Parathyroid adenoma (tissue), 2 donors: ENCODE measurements around the gene TTC28.

Experiments
- H2AFZ ChIP-seq: fragments of 300-600 bp; sonication (generic); one replicate; pipeline ENCODE4 v1.7.0; 2017; ENCODE audit warnings: antibody characterized with exemption, mild to moderate bottlenecking
- H3K27ac ChIP-seq: fragments of 300-600 bp; sonication (generic); one replicate; pipeline ENCODE4 v1.7.0; 2017
- H3K27me3 ChIP-seq: fragments of 300-600 bp; sonication (generic); one replicate; pipeline ENCODE4 v1.7.0; 2017; ENCODE audit warnings: low read length; ENCODE audit not compliant: control insufficient read depth, insufficient read depth
- H3K36me3 ChIP-seq: fragments of 300-600 bp; sonication (generic); one replicate; pipeline ENCODE4 v1.7.0; 2017; ENCODE audit warnings: low read length; ENCODE audit not compliant: control insufficient read depth, insufficient read depth
- H3K4me1 ChIP-seq: fragments of 300-600 bp; sonication (generic); one replicate; pipeline ENCODE4 v1.7.0; 2017; ENCODE audit warnings: control low read depth
- H3K4me2 ChIP-seq: fragments of 300-600 bp; sonication (generic); one replicate; pipeline ENCODE4 v1.7.0; 2017; ENCODE audit warnings: low read length
- H3K4me3 ChIP-seq: fragments of 300-600 bp; sonication (generic); one replicate; pipeline ENCODE4 v1.7.0; 2017; ENCODE audit warnings: low read depth, low read length
- H3K79me2 ChIP-seq: fragments of 300-600 bp; sonication (generic); one replicate; pipeline ENCODE4 v1.7.0; 2017; ENCODE audit warnings: control low read depth
- H3K9ac ChIP-seq: fragments of 300-600 bp; sonication (generic); one replicate; pipeline ENCODE4 v1.7.0; 2017; ENCODE audit warnings: mild to moderate bottlenecking
- H3K9me3 ChIP-seq: fragments of 300-600 bp; sonication (generic); one replicate; pipeline ENCODE4 v1.7.0; 2017; ENCODE audit warnings: low read length; ENCODE audit not compliant: control insufficient read depth
- CTCF ChIP-seq: fragments of 300-600 bp; sonication (generic); IDR thresholded peaks from one replicate; pipeline ENCODE4 v1.7.0; 2017; ENCODE audit warnings: antibody characterized with exemption, mild to moderate bottlenecking
- donor health status: primary hyperparathyroidism.

Gene TTC28

DNA sequence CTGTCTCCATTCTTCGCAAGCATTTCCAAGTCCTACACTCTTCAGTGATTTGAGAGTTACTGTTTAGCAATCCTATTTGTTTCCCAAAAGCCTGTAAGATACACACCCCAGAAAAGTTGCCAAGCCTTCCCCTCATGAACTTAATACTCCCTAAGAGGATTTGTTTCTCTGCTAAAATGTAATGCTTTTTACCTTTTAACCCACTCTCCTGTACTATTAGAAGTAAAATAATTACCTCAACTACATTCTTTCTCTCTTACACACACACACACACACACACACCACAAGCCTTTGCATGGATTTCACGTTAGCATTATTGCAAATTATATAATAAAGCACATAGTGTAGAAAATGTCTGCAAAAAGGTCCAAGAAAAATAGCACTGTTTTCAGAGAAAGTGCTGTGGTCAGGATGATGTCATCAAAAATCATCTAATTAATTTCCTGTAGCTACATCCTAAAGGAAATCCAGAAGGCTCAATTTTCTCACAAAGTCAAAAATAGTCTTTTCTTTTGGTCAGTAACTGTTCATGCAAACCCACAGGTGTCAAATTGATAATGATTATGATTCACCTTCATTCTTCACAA is 396.5 kb downstream of the TTC28 start:
- H3K4me1 ChIP-seq = no peaks in the 10 kb centered on the region
- no peak overlapping the region for H2AFZ ChIP-seq
- no peaks in the 10 kb centered on the region for H3K79me2 ChIP-seq
- H3K4me2 ChIP-seq = no peak overlapping the region
- H3K27me3 ChIP-seq = no peaks in the 10 kb centered on the region
- no peak for TF ChIP-seq CTCF
- no peaks in the 10 kb centered on the region for H3K9me3 ChIP-seq
- H3K27ac ChIP-seq = no peak overlapping the region
- H3K9ac ChIP-seq = no peak overlapping the region
- no peaks in the 10 kb centered on the region for H3K36me3 ChIP-seq
- no peak overlapping the region for H3K4me3 ChIP-seq

GRCh38 chr22:28282405-28283067 is 397.1 kb downstream of the TTC28 start:
- H3K9me3 ChIP-seq = no peaks in the 10 kb centered on the region
- no peak overlapping the region for H3K9ac ChIP-seq
- no peaks in the 10 kb centered on the region for H3K36me3 ChIP-seq
- no peaks in the 10 kb centered on the region for H3K4me1 ChIP-seq
- H2AFZ ChIP-seq = no peak overlapping the region
- no peak overlapping the region for H3K27ac ChIP-seq
- no peak for TF ChIP-seq CTCF
- no peaks in the 10 kb centered on the region for H3K27me3 ChIP-seq
- no peak overlapping the region for H3K4me3 ChIP-seq
- no peak overlapping the region for H3K4me2 ChIP-seq
- no peaks in the 10 kb centered on the region for H3K79me2 ChIP-seq

- no peak overlapping the region for H2AFZ ChIP-seq
- no peaks in the 10 kb centered on the region for H3K4me1 ChIP-seq
- no peak overlapping the region for H3K4me2 ChIP-seq
- H3K27ac ChIP-seq = no peak overlapping the region
- no peak overlapping the region for H3K4me3 ChIP-seq
- TF ChIP-seq CTCF = no peak
- H3K27me3 ChIP-seq = no peaks in the 10 kb centered on the region
- H3K9ac ChIP-seq = no peak overlapping the region
- H3K9me3 ChIP-seq = no peaks in the 10 kb centered on the region
- no peaks in the 10 kb centered on the region for H3K36me3 ChIP-seq
- no peaks in the 10 kb centered on the region for H3K79me2 ChIP-seq
These were observed 399.8 kb downstream of the TTC28 start for GRCh38 chr22:28279888-28280287.

DNA sequence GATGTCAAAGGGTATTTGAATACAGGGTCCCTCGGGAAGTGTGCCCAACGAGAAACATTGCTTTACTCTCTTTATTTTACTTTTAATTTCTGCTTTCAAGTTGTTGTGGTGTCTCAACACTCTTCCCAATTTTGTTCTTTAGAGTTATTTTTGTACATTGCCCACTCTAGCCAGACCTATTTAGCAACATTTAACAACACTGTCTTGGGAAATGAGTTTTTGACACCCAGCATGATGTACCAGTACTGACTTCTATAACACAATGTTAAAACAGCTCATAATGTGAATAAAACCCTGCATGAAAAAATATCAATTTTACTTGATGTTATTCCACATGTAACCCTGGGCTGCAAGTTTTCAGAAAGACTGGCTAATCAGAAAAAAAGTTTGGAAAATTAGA is 410.4 kb downstream of the TTC28 start:
- Histone ChIP-seq H3K4me3 (no peak overlapping the region), H3K9me3 (no peaks in the 10 kb centered on the region), H3K79me2 (no peaks in the 10 kb centered on the region), H2AFZ (no peak overlapping the region), H3K27me3 (no peaks in the 10 kb centered on the region), H3K27ac (no peak overlapping the region), H3K4me1 (peaks cover 3% of the 10 kb centered on the region), H3K36me3 (no peaks in the 10 kb centered on the region), H3K9ac (no peak overlapping the region), H3K4me2 (no peak overlapping the region)
- TF ChIP-seq CTCF = no peak

- Histone ChIP-seq H2AFZ (no peak overlapping the region), H3K79me2 (no peaks in the 10 kb centered on the region), H3K27me3 (no peaks in the 10 kb centered on the region), H3K4me3 (no peak overlapping the region), H3K9ac (no peak overlapping the region), H3K9me3 (no peaks in the 10 kb centered on the region), H3K4me2 (no peak overlapping the region), H3K36me3 (no peaks in the 10 kb centered on the region), H3K4me1 (peaks cover 3% of the 10 kb centered on the region), H3K27ac (no peak overlapping the region)
- no peak for TF ChIP-seq CTCF
These were observed 410.8 kb downstream of the TTC28 start for GRCh38 chr22:28268850-28269249.
